HG03196 (cell line): Measurements from ENCODE around the gene RB1.
"Not testable (repeated sequence)": the region's sequence is repeated elsewhere in the genome, so short reads cannot be mapped to it uniquely, and the experiment has no call there.

Experiments
- ATAC-seq: cut with Tn5 transposase; IDR thresholded peaks from one replicate; pipeline ENCODE4 v1.9.1; 2021; ENCODE audit not compliant: unreplicated experiment

Gene RB1

GRCh38 chr13:48297131-48297786 lies 6.3 kb upstream of the RB1 start:
- ATAC-seq: no peak

GRCh38 chr13:48299591-48299990 lies 4.0 kb upstream of the RB1 start:
- no peak for ATAC-seq

GRCh38 chr13:48302871-48303358 lies 636 bp upstream of the RB1 start:
- ATAC-seq: no peak

GRCh38 chr13:48304143-48304876 lies 759 bp downstream of the RB1 start:
- ATAC-seq: peak; percentile 57

GRCh38 chr13:48311223-48311622 lies 7.7 kb downstream of the RB1 start:
- ATAC-seq: no peak

- no peak for ATAC-seq
Measured at GRCh38 chr13:48315969-48316650, 12.6 kb downstream of the RB1 start.

GRCh38 chr13:48316826-48317510 lies 13.4 kb downstream of the RB1 start:
- no peak for ATAC-seq

- ATAC-seq: no peak
Measured at GRCh38 chr13:48317511-48318376, 14.2 kb downstream of the RB1 start.

GRCh38 chr13:48318377-48318811 lies 14.8 kb downstream of the RB1 start:
- ATAC-seq: no peak

GRCh38 chr13:48318821-48319511 lies 15.4 kb downstream of the RB1 start:
- no peak for ATAC-seq

- no peak for ATAC-seq
Measured at GRCh38 chr13:48319531-48320398, 16.2 kb downstream of the RB1 start.

GRCh38 chr13:48320399-48320790 lies 16.8 kb downstream of the RB1 start:
- no peak for ATAC-seq

GRCh38 chr13:48320891-48321510 lies 17.4 kb downstream of the RB1 start:
- ATAC-seq: no peak

GRCh38 chr13:48322294-48322693 lies 18.7 kb downstream of the RB1 start:
- ATAC-seq: no peak

- ATAC-seq: no peak
Measured at GRCh38 chr13:48333976-48334375, 30.4 kb downstream of the RB1 start.

- ATAC-seq: no peak
Measured at GRCh38 chr13:48334534-48335127, 31.1 kb downstream of the RB1 start.

- not testable (repeated sequence) for ATAC-seq
Measured at GRCh38 chr13:48339198-48339597, 35.6 kb downstream of the RB1 start.

GRCh38 chr13:48344264-48344663 lies 40.7 kb downstream of the RB1 start:
- ATAC-seq: no peak
